ENCODE data around the gene PIK3R4.

Gene PIK3R4

GRCh38 chr3:130645261-130645660, 101.4 kb downstream of the PIK3R4 start:
- no peak for DNase-seq
- intact Hi-C loops (cut with DNase I): no loop called here

GRCh38 chr3:130644628-130645253, 101.9 kb downstream of the PIK3R4 start:
- intact Hi-C loops (cut with DNase I): no loop called here
- DNase-seq: no peak

GRCh38 chr3:130640027-130640426, 106.6 kb downstream of the PIK3R4 start:
- DNase-seq: no peak
- intact Hi-C loops (cut with DNase I): no loop called here

GRCh38 chr3:130636480-130637234, 110.0 kb downstream of the PIK3R4 start:
- DNase-seq: no peak
- intact Hi-C loops (cut with DNase I): no loop called here

GRCh38 chr3:130635978-130636377, 110.7 kb downstream of the PIK3R4 start:
- DNase-seq: no peak

GRCh38 chr3:130635285-130635684, 111.3 kb downstream of the PIK3R4 start:
- DNase-seq: no peak
- intact Hi-C loops (cut with DNase I): no loop called here

More at GRCh38 chr3:130635978-130636377, 110.7 kb downstream of the PIK3R4 start:
- intact Hi-C loops (cut with DNase I): no loop called here
